Prostate gland (tissue), 2 donors: ENCODE measurements around the gene ATP6V1B1. TPM values are rescaled to one million over a fixed set of nuclear protein-coding genes. Genes with fewer than 3 reads are reported as not detected.

Experiments used
- DNase-seq: peaks from one replicate; pipeline ENCODE4 v3.0.0-alpha.2; 2019; ENCODE audit warnings: low spot score
- H3K27ac ChIP-seq, 2 donors: fragments of 200-600 bp; sonication (generic); 2 replicates each; pipeline ENCODE4 v1.5.1; 2017 to 2019
- H3K27me3 ChIP-seq: fragments of 200-600 bp; sonication (generic); replicated peaks from 2 replicates; pipeline ENCODE4 v1.5.1; 2019; ENCODE audit not compliant: insufficient read depth
- H3K36me3 ChIP-seq, 2 donors: fragments of 200-600 bp; sonication (generic); 1 replicate in 1 of 2; 2 replicates in 1 of 2; pipeline versions ENCODE4 v1.5.1 to v1.8.1; 2017 to 2019
- H3K4me1 ChIP-seq: fragments of 200-600 bp; sonication (generic); replicated peaks from 2 replicates; pipeline ENCODE4 v1.5.1; 2019
- H3K4me3 ChIP-seq, 2 donors: fragments of 200-600 bp; sonication (generic); 2 replicates each; pipeline ENCODE4 v1.5.1; 2017 to 2019
- H3K9me3 ChIP-seq: fragments of 200-600 bp; sonication (generic); 2 replicates; pipeline ENCODE4 v1.5.1; 2017
- POLR2A ChIP-seq: fragments of 450-650 bp; IDR thresholded peaks from one replicate; pipeline ENCODE4 v1.6.1; 2016; ENCODE audit warnings: antibody characterized with exemption, mild to moderate bottlenecking
- POLR2AphosphoS5 ChIP-seq: sonication (generic); formaldehyde crosslinking; IDR thresholded peaks from one replicate; pipeline ENCODE4 v1.6.1; 2017; ENCODE audit warnings: antibody characterized with exemption
- WGBS: methylation state at CpG from one replicate; pipeline ENCODE4 v1.1.5; 2018; 5-methylcytosine and 5-hydroxymethylcytosine counted together
- intact Hi-C: fragments of 100-400 bp; cut with DNase I; formaldehyde crosslinking; loops from one replicate; pipeline ENCODE4 v1.14.2; 2022
- total RNA-seq, 2 donors: library from RNA; depleted of rRNA; stranded (reverse); fragments of >200 nt; gene quantifications; one replicate each; pipeline ENCODE4 v1.1.0, GENCODE V29; 2016
- TF ChIP-seq, protein P1 (sequence below), 4 experiments: fragments of 200-600 bp in 2 of 4; fragments of 450-650 bp in 2 of 4; sonication (generic) in 2 of 4; IDR thresholded peaks; 1 replicate in 3 of 4; 2 replicates in 1 of 4; pipeline ENCODE4 v1.5.1; 2016 to 2019; ENCODE audit warnings: antibody characterized with exemption in 4 of 4, mild to moderate bottlenecking in 2 of 4, moderate library complexity in 2 of 4

The ATP6V1B1 gene
- total RNA-seq, 2 donors from 2014 or later = 1.2 TPM; not detected in 1

DNA sequence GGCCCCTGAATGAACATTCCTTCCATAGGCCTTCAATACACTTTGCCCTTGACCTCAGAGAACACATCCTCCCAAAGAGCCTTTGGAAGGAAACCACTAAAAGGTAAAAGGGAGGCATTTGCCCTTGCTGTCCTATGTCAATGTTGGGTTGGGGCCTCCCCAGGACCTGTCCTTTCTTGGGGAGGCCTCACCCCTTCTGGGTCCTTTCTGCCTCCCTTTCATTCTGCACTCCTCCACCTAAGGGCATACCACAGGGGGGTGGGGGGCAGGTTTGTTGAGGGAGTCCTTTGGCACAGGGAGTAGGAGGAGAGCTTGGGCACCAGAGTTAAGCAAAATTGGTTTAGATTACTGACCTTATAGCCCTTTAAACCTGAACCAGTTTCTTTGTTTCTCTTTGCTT lies 32.5 kb upstream of the ATP6V1B1 start:
- peaks cover 39% of the 10 kb centered on the region for H3K27me3 ChIP-seq
- intact Hi-C loops = no loop called here
- no peak for DNase-seq
- H3K36me3 ChIP-seq = no peaks in the 10 kb centered on the region
- TF ChIP-seq POLR2A (no peak), POLR2AphosphoS5 (no peak)
- TF ChIP-seq, protein P1, sequence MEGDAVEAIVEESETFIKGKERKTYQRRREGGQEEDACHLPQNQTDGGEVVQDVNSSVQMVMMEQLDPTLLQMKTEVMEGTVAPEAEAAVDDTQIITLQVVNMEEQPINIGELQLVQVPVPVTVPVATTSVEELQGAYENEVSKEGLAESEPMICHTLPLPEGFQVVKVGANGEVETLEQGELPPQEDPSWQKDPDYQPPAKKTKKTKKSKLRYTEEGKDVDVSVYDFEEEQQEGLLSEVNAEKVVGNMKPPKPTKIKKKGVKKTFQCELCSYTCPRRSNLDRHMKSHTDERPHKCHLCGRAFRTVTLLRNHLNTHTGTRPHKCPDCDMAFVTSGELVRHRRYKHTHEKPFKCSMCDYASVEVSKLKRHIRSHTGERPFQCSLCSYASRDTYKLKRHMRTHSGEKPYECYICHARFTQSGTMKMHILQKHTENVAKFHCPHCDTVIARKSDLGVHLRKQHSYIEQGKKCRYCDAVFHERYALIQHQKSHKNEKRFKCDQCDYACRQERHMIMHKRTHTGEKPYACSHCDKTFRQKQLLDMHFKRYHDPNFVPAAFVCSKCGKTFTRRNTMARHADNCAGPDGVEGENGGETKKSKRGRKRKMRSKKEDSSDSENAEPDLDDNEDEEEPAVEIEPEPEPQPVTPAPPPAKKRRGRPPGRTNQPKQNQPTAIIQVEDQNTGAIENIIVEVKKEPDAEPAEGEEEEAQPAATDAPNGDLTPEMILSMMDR (IDR thresholded peaks at IDR 0.05) = no peak
- no peaks in the 10 kb centered on the region for H3K9me3 ChIP-seq
- no peak overlapping the region for H3K4me3 ChIP-seq
- no peak overlapping the region for H3K27ac ChIP-seq
- no peaks in the 10 kb centered on the region for H3K4me1 ChIP-seq

DNA sequence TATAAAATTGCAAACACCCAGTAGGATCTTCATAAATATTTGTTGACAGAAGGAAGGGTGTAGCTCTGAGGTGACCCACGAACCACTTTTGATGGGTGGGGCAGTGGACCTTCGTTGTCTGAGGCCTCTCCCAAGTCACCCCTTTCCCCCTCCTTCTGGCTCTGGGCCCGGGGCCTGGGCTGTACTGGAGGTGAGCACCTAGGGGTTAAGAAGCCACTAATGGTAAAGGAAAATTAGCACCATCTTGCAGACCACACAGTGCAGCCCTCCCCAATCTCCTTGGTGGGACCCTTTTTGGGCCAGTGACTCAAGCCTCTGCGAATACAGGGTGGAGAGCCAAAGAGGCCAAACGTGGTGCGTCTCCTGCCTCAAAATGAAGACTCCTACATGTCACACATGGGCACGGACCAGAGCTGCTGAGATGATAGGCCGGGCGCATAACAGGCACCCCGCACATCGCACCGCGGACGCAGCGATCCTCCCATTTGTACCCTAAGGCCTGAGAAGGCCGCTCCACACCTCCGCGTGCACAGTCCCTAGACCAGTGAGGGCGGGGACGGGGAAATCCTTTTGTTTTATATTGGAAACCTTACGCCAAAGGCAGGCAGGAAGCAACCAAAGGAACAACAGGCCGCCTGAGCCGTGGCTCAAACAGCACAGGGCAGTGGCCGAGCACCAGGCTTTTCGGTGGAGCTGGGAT lies 31.9 kb upstream of the ATP6V1B1 start:
- Histone ChIP-seq H3K4me3 (no peak overlapping the region), H3K9me3 (no peaks in the 10 kb centered on the region), H3K27ac (no peak overlapping the region), H3K27me3 (peaks cover 39% of the 10 kb centered on the region), H3K4me1 (no peaks in the 10 kb centered on the region), H3K36me3 (no peaks in the 10 kb centered on the region)
- intact Hi-C loops = no loop called here
- 75% methylated on average over 25 of the region's 25 CpGs for WGBS
- TF ChIP-seq, protein P1 (IDR thresholded peaks at IDR 0.05) = no peak
- TF ChIP-seq POLR2AphosphoS5 (no peak), POLR2A (no peak)
- DNase-seq = no peak

DNA sequence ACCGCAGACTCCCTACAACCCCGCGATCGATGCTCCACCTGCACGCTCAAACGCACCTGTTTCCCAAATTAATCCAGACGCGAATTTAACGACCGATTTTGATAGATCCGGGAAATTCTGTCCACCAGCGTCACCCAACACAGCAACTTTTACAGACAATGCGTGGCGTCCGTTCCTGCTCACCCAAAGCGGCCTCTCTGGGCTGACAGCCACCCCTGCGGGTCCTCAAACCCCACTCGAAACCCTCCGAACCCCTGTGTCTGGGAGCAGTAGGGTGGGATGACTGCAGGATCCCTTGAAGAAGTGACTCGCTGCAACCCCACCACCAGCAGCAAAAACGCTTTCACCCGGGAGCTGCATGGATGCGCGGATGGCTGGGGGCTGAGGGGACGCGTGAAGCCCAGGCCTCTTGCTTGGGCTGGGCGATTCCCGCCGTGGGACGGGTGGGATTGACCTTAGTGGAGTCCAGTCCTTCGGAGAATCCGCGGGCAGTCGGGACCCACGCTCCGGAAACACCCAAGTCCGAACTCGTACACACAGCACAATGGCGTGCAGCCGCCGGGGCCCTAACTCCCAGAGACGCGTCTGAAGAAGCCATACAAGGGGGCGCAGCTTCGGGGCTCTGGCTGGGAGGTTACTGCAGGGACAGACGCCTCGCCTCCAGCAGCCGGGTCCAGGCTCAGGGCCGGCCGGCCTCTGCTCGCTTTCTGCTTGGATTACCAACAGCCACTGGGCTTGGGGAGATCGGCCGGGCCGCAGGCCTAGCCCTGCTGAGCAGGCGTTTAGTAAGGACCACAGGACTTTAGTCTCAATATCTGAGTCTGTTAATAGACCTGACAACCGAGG lies 31.1 kb upstream of the ATP6V1B1 start:
- intact Hi-C loops = no loop called here
- Histone ChIP-seq H3K9me3 (no peaks in the 10 kb centered on the region), H3K27ac (no peak overlapping the region), H3K36me3 (no peaks in the 10 kb centered on the region), H3K4me3 (no peak overlapping the region), H3K27me3 (peaks cover 38% of the 10 kb centered on the region), H3K4me1 (no peaks in the 10 kb centered on the region)
- TF ChIP-seq POLR2A = no peak
- 39% methylated on average over 54 of the region's 56 CpGs for WGBS
- no peak for DNase-seq

DNA sequence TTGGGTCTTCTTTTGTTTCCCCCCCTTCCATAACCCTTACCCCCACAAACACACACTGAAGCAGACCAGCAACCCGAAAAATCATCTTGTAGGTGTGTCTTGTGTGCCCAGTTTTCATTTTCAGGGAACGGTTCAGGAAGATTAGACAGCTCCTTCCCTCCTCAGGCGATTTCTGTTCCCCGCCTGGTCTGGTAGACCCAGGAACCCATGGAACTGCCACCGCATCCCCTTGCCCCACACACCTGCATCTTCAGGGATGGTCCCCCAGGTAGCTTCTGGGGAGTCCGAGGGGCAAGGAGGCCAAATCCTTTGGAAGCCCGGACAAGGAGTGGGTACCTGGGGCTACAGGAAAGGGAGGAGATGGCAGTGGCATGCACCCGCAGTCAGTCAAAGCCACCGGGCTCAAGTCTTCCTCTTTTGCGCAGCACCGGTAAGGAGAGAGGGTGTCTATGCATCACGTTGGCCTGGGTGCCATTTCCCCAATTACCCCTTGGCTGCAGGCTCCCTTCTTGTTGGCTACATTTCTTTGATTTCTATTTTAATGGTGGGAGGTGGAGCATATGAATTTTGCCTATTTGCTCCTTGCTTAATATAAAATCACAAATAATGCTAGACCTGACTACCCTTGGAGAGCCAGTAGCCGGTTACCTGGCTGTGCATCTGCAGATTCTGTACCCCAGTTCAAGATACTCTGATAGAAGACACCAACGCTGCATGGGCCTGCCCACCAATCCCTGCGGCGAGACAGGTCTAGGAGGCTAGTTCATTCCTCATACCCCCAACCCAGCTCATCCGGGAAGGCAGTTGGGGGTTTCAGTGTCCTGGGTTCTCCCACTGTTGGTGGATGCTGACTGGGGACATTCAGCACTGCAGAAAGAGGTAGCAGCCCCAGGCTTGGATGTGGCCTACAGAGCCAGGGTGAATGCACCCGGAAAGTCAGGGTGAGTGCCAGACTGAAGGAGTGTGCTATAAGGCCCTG lies 30.0 kb upstream of the ATP6V1B1 start:
- Histone ChIP-seq H3K27me3 (peaks cover 29% of the 10 kb centered on the region), H3K4me3 (no peak overlapping the region), H3K9me3 (no peaks in the 10 kb centered on the region), H3K27ac (no peak overlapping the region), H3K36me3 (no peaks in the 10 kb centered on the region), H3K4me1 (no peaks in the 10 kb centered on the region)
- intact Hi-C loops = no loop called here
- 61% methylated on average over 18 of the region's 18 CpGs for WGBS
- TF ChIP-seq, protein P1 (IDR thresholded peaks at IDR 0.05) = no peak
- TF ChIP-seq POLR2AphosphoS5 = no peak
- no peak for TF ChIP-seq POLR2A
- no peak for DNase-seq

DNA sequence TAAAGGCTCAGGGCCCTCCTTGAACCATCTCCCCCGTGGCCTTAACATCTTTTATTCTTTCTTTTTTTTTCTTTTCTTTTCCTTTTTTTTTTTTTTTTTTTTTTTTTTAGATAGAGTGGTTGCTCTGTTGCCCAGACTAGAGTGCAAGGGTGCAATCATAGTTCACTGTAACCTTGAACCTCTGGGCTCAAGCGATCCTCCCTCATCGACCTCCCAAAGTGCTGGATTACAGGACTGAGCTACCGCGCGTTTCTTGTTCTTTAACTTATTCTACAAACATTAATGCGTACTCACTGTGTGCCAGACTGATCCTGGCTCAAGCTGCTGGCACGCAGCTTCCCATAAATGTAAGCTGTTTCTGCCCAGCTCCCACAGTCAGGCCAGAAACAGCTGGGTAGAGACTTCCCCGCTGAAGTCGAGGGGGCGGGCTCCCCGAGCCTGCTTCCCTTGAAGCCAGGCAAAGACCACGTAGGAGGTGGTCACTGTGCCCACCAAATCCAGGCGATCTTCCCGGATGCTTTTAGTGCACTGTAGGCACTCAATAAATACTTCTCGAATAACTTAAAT lies 29.2 kb upstream of the ATP6V1B1 start:
- intact Hi-C loops = no loop called here
- Histone ChIP-seq H3K27me3 (peaks cover 29% of the 10 kb centered on the region), H3K9me3 (no peaks in the 10 kb centered on the region), H3K36me3 (no peaks in the 10 kb centered on the region), H3K4me3 (no peak overlapping the region), H3K27ac (no peak overlapping the region), H3K4me1 (no peaks in the 10 kb centered on the region)
- WGBS = 32% methylated on average over 16 of the region's 16 CpGs
- TF ChIP-seq, protein P1 (IDR thresholded peaks at IDR 0.05) = no peak
- TF ChIP-seq POLR2AphosphoS5 (no peak), POLR2A (no peak)
- DNase-seq = no peak
